ENCODE data around the gene ERP29.

- TF ChIP-seq CTCF (IDR thresholded peaks at IDR 0.05) (no peak), POLR2A (IDR thresholded peaks at IDR 0.05) (no peak)
Measured at GRCh38 chr12:111984820-111985219, 28.4 kb upstream of the ERP29 start.
